T47D (cell line): ENCODE measurements around the gene CELF2.

ENCODE experiments used
- DNase-seq, 2 experiments: peaks; one replicate each; pipeline versions ENCODE4 v3.0.0 to v3.0.0-alpha.2; 2011 to 2012; ENCODE audit warnings: low read depth in 1 of 2, low spot score in 1 of 2
- JUND ChIP-seq: IDR thresholded peaks from 2 replicates; pipeline ENCODE4 v1.6.1; 2012; ENCODE audit warnings: low read depth
- in situ Hi-C: cut with HindIII; loops from 2 replicates; pipeline ENCODE4 v1.10.0; 2016; ENCODE audit warnings: low sequenced_read_pairs, low pct_unique_long_range_greater_than_20kb

Gene CELF2

DNA sequence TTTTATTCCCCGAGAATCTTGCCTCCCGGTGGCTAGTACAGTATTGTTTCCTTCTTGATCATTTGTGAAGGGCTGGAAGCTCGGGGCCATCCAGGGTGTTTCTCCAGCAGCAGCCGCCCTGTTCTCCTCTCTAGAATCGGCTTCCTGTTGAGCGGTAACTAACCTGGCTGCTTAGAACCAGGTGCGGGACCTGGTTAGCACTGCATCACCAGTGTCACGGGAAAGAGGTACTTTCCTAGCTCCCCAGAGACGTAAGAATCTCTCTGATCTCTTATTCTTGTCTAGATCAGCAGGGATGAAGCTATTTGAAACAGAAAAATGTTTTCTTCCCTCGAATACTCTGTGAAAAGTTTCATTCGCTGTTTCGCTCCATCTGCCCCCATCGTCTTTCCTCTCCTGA, 239.2 kb downstream of the CELF2 start:
- no peak for TF ChIP-seq JUND
- no peak for DNase-seq
- in situ Hi-C loops = no loop called here

DNA sequence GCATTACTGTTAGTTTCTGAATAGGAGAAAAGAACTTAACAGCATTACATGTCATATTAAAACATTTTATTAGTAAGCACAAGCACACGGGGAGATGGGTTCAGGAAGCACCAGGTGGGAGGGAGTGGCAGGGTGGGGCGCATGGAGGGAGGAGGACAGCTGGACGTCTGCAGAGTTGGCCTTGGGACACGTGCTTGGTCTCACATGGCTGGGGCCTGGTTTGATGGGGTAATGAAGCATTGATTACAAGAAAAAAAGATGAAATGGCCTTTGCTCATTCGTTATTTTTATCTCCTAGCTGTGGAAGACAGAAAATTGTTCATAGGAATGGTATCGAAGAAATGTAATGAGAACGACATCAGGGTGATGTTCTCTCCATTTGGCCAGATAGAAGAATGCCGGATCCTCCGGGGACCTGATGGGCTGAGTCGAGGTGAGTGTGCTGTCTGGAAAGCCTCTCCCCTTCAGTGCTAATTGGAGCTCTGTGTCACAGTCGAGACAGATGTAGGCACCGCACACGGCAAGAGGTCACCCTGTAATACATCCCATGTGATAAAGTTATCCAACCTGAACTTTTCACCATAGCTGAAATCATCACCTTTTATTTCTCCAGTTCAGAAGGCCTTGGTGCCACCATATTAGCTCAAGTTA, 239.9 kb downstream of the CELF2 start:
- DNase-seq = no peak
- no peak for TF ChIP-seq JUND
- in situ Hi-C loops = no loop called here

DNA sequence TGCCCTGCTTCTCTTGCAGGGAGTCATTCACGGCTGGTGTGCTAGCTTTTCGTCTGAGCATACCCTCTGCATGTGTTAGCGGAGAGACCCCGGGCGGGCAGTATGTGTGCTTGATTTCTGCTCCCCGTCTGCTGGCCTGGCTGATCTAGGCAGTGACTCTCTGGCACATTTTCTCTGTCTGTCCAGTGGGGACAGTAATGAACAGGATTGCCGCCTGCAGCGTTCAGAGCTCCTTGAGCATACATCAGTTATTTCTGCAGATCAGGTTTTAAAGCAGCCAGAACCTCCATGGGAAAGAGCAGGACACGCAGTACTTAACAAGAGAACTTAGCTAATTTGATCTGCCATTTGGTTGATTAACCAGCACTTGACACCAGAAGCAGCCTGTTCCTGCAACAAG, 242.5 kb downstream of the CELF2 start:
- TF ChIP-seq JUND = no peak
- in situ Hi-C loops = no loop called here

DNA sequence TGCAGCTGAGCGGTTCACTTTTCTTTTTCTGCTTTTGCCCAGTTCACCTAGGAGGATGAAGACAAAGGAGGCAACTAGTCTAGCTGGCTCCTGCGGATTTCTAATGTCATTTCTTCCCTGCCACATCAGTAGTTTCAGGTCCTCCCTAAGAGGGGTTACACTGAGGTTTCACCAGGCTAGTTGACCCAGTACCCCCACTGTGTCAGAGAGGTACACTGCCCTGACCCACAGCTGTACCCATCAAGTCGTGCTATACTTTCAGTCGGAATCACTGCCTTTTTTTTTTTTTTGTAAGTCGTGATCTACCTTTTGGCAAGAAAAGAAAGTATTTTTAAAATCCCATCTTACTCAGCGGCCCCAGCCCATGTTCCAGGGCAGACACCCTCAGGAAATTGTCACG, 243.5 kb downstream of the CELF2 start:
- no peak for TF ChIP-seq JUND
- no peak for DNase-seq
- in situ Hi-C loops = no loop called here

More for the DNA sequence above, 242.5 kb downstream of the CELF2 start:
- DNase-seq = peak; percentile 44 to 64

DNA sequence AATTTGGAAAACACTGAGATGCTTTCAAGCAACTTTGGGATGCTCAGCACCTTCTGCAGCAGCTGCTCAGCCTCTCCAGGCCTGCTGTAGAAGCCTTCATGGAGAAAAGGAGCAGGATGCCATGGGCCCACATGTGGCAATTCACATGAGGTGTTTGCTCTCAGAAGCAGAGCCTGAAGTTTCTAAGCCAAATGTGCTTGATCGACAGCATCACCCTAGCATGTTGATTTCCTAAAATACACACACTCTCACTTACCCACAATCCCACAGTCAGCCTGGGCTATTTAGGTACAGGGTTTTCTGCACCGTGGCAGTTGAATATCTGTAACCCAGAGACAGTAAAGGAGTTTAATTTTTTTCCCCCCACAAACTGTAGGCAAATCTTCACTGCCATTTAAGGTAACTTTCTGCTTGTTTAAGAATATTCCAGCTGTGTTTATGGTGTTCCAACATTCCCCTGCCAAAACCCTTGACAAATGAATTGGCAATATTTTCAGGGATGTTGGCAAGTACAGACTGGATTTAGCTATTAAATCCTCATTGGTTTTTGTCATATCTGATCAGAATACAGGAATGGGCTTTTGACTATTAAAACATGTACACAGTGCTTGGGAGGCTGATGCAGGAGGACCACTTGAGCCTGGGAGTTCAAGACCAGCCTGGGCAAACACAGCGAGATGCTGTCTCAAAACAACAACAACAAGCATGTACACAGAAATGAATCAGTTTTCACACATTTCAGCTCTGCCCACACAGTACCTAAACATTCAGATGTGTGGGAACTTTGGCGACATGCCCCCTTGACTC, 244.2 kb downstream of the CELF2 start:
- no peak for TF ChIP-seq JUND
- in situ Hi-C loops = no loop called here
- no peak for DNase-seq

DNA sequence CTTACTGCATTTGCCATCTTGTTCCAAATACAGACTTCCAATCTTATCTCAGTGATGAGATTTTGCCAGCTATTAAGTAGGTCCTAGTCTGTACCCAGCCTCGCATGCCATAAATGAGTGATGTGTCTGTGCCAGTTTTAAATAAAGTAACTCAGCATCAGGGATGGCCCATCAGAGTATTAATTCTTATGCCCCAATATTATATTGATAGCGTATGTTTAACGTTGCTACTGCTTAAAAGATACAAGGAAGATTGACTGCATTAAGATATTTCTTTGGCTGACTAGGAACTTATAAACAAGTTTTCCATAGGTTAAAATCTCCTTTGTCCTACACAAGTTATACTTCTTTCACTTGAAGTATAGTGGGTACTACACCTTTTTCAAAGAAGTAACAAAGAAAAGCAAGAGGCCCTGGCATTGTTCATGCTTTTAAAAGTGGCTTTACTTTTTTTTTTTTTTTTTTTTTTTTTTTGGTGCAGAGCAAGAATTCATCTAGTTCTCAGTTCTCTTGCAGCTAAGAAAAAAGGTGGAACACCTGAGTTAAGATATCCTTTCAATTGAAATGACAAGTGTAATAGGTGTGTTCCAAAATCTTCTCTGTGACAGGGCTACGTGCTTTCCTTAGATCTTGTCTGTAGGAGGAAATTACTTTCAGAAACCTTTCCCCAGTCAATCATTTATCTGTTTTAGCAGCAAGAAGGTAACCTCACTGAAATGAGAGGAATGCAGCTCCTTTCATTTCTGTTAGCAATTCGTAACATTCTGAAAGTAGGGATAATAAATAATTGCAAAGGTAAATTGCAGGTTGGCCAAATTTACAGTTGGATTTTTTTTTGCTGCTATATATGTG, 245.0 kb downstream of the CELF2 start:
- in situ Hi-C loops = no loop called here
- TF ChIP-seq JUND = no peak
- no peak for DNase-seq

DNA sequence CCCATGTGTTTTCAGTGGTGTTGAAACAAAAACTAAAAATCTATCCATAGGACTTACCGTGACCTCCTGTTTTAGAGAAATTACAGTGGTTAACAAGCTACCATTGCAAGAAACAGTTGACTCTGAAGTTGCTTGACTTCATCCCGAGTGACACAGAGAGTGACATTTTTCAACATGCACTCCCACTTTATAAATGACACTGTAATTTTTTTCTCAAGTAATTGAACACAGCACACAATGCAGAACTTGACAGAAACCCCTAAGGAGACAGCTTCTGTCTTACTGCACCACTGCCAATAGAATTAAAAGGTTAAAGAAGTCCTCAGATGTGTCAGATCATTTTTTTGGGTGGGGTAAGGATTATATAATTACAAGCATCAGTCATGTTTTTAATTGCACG, 246.1 kb downstream of the CELF2 start:
- in situ Hi-C loops = no loop called here
- TF ChIP-seq JUND = no peak
- DNase-seq = no peak

DNA sequence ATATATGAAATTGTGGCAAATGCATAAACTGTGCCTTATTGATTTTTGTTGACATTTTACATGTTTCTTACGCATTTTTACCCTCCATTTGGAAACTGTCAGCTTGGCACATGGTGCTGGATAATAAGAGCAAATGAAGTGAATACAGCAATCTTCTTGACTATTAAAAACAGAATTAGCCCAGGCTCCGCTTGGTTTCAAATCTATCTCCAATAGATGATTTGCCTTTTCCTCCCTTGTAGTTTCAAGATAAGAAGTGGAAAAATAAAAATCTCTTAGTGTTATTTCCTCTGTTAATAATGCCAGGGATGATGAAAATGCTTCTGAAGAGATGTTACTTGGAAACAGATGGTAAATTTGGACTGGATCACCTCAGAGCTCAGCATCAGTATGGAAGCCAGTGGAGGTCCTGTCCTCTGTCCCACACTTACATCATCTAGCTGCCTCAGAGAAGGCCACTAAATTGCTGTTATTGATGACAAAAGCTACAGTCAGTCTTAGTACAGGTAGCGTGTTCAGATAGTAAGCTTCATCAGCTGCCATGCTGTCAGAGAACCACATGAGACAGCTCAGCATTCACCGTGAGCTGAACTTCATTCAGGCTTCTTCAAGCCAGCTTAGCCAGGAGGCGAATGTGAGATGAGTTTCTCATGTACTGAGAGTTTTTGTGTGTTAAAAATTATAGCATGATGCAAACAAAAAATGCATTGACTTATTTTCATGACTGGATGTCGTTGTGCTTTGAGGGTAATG, 246.8 kb downstream of the CELF2 start:
- no peak for DNase-seq
- TF ChIP-seq JUND = no peak
- in situ Hi-C loops = no loop called here

DNA sequence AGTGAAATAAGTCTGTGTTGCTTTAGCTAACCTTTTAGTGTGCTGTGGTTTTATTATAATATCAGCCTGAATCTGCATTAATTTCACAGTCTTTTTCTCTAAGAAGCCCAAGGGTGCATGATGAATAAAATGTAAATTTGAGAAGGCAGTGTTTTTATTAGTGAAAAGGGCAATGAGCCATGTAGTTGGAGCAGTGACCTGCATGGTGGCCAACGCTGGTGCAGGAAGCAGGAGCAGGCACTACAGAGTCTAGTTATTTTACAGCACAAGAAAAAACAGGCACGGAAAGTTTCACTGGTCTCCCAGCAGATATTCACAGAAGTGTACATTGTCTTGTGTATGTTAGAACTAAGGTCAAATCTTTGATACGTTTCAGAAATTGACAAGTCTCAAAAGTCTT, 247.8 kb downstream of the CELF2 start:
- no peak for DNase-seq
- no peak for TF ChIP-seq JUND
- in situ Hi-C loops = no loop called here

DNA sequence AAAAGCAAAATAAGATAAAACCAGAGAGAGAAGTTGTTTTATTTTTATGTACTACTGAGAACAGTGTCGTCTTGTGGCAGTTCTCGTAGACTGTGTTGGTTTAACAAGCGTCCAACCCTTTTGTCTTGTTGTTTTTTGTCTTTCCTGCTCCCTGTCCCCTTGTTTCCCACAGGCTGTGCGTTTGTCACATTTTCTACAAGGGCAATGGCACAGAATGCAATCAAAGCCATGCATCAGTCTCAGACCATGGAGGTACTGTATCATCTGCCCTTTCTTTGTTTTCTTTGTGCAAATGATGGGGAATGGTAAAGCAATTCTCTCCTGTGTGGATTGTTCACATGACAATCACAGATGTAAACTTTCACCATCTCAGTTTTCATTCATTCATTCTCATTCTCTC, 248.8 kb downstream of the CELF2 start:
- TF ChIP-seq JUND = no peak
- no peak for DNase-seq
- in situ Hi-C loops = no loop called here

DNA sequence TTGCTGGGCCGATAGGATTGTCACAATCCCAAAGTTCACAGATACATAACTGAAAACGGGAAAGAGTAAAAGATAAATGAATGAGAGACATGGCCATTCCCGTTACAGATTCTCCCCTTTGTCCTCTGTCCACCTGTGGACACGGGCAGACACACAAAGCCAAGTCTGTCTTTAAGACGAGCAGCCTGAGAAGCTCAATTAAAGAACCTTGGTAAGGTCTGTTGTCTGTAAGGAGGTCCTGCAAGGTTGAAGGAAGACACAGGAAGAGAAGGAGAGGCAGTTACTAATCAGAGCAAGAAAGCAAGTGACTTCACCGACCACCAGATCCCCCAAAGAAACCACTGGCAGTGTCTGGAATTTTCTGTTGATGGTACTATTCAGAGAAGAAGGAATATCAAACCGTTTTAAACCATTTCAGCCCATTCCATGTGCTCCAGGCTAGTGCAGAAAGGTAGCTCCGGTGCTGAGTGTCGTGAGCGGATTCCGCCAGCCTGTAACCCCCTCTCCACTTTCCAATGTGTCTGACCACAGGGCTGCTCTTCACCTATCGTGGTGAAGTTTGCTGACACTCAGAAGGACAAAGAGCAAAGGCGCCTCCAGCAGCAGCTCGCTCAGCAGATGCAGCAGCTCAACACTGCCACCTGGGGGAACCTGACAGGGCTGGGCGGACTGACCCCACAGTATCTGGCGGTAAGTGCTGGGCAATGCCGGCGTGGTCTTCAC, 252.6 kb downstream of the CELF2 start:
- no peak for TF ChIP-seq JUND
- in situ Hi-C loops = no loop called here
- peak; percentile 60 to 77 for DNase-seq

DNA sequence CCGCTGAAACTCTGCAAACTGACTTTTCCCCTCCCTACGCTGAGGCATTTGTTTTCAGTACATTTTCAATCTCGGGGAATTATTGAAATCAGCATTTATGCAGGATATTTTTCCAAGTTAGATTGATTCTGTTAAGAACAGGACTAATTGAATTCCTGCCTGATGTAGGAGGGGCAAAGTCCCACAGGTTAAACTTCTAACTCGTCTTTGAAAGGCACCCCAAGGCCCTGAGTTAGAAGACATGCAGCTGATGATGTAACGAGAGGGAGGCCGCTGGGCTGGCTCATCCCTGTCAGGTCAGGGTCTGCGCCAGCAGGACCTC, 253.1 kb downstream of the CELF2 start:
- TF ChIP-seq JUND = no peak
- in situ Hi-C loops = no loop called here
- no peak for DNase-seq
